Activated CD4-positive, alpha-beta T cell treated with anti-CD3 and anti-CD28 coated beads, Interleukin-2, amount 10 ng/mL, durations not matched to agents 7 days and 5 days (primary cell): ENCODE measurements around the gene SIL1. TPM values are rescaled to one million over a fixed set of nuclear protein-coding genes. Genes with fewer than 3 reads are reported as not detected.

ENCODE experiments used
- CTCF ChIA-PET: fragments of 350-600 bp; sonication (Branson Sonifier 250); formaldehyde crosslinking; loops from one replicate; lab custom pipeline; 2021; ENCODE audit warnings: antibody characterized with exemption; lab: Charles Lee
- POLR2A ChIA-PET: fragments of 350-600 bp; sonication (Branson Sonifier 250); formaldehyde crosslinking; loops from one replicate; lab custom pipeline; 2021; ENCODE audit warnings: antibody characterized with exemption; lab: Charles Lee
- DNase-seq: peaks from one replicate; pipeline ENCODE4 v3.0.0-alpha.2; 2020
- H3K27ac Mint-ChIP-seq: one replicate; pipeline ENCODE4 v1.8.0; 2021; ENCODE audit warnings: mild to moderate bottlenecking, moderate library complexity, mixed read lengths
- H3K27me3 Mint-ChIP-seq: one replicate; pipeline ENCODE4 v1.8.0; 2021; ENCODE audit warnings: mixed read lengths
- H3K36me3 Mint-ChIP-seq: one replicate; pipeline ENCODE4 v1.8.0; 2021; ENCODE audit warnings: low read depth, mixed read lengths
- H3K4me1 Mint-ChIP-seq: one replicate; pipeline ENCODE4 v1.8.0; 2021; ENCODE audit warnings: mixed read lengths
- H3K4me3 Mint-ChIP-seq: one replicate; pipeline ENCODE4 v1.8.0; 2021; ENCODE audit warnings: mild to moderate bottlenecking, moderate library complexity, mixed read lengths
- H3K9me3 Mint-ChIP-seq: one replicate; pipeline ENCODE4 v1.8.0; 2021; ENCODE audit warnings: mixed read lengths
- total RNA-seq, 2 experiments: library from RNA; stranded (reverse); gene quantifications; one replicate each; pipeline ENCODE4 v1.2.3, GENCODE V29; 2021

SIL1 gene
- total RNA-seq, 2 experiments from 2014 or later: 9.4 to 9.7 TPM

- Mint-ChIP-seq H3K27me3 (peaks cover 6% of the 10 kb centered on the region), H3K9me3 (no peaks in the 10 kb centered on the region), H3K4me1 (no peaks in the 10 kb centered on the region), H3K4me3 (no peak overlapping the region), H3K27ac (no peak overlapping the region), H3K36me3 (no peaks in the 10 kb centered on the region)
- CTCF ChIA-PET: interaction anchor here (0.9 to 1.2 kb wide), 3 partner anchors 14 to 16 kb away, joined by 3 read pairs; no protein-coding TSS in a partner anchor
- no peak for DNase-seq
- POLR2A ChIA-PET: no interaction called here
Measured at GRCh38 chr5:139164020-139164419, 34.1 kb downstream of the SIL1 start.

- Mint-ChIP-seq H3K36me3 (no peaks in the 10 kb centered on the region), H3K4me1 (no peaks in the 10 kb centered on the region), H3K4me3 (no peak overlapping the region), H3K27ac (no peak overlapping the region), H3K27me3 (peaks cover 9% of the 10 kb centered on the region), H3K9me3 (no peaks in the 10 kb centered on the region)
- ChIA-PET CTCF (interaction anchor here (0.7 to 1.6 kb wide), 3 partner anchors 9 to 547 kb away, joined by 3 read pairs; no protein-coding TSS in a partner anchor), POLR2A (no interaction called here)
- DNase-seq: no peak
Measured at GRCh38 chr5:139162448-139162847, 35.7 kb downstream of the SIL1 start.

- H3K27me3 Mint-ChIP-seq: peaks cover 9% of the 10 kb centered on the region
- DNase-seq: no peak
- no peak overlapping the region for H3K4me3 Mint-ChIP-seq
- POLR2A ChIA-PET: no interaction called here
- H3K9me3 Mint-ChIP-seq: no peaks in the 10 kb centered on the region
- H3K4me1 Mint-ChIP-seq: no peaks in the 10 kb centered on the region
- no peak overlapping the region for H3K27ac Mint-ChIP-seq
- no peaks in the 10 kb centered on the region for H3K36me3 Mint-ChIP-seq
- CTCF ChIA-PET: interaction anchor here (2.2 kb wide), 1 partner anchor 8 kb away, joined by 6 read pairs; no protein-coding TSS in a partner anchor
Measured at GRCh38 chr5:139158791-139159190, 39.4 kb downstream of the SIL1 start.

GRCh38 chr5:139157556-139157955 is 40.6 kb downstream of the SIL1 start:
- H3K27ac Mint-ChIP-seq: no peak overlapping the region
- H3K36me3 Mint-ChIP-seq: no peaks in the 10 kb centered on the region
- no peak for DNase-seq
- H3K27me3 Mint-ChIP-seq: peaks cover 9% of the 10 kb centered on the region
- POLR2A ChIA-PET: no interaction called here
- CTCF ChIA-PET: interaction anchor here (1.7 to 2.2 kb wide), 2 partner anchors 10 to 12 kb away, joined by 3 to 6 read pairs; no protein-coding TSS in a partner anchor
- H3K9me3 Mint-ChIP-seq: no peaks in the 10 kb centered on the region
- no peak overlapping the region for H3K4me3 Mint-ChIP-seq
- H3K4me1 Mint-ChIP-seq: no peaks in the 10 kb centered on the region

- CTCF ChIA-PET: interaction anchor here (1.7 to 2.2 kb wide), 2 partner anchors 10 to 13 kb away, joined by 3 to 6 read pairs; no protein-coding TSS in a partner anchor
Measured at GRCh38 chr5:139156814-139157213, 41.4 kb downstream of the SIL1 start.

GRCh38 chr5:139155333-139155732 is 42.8 kb downstream of the SIL1 start:
- ChIA-PET CTCF (interaction anchor here (0.7 kb wide), 1 partner anchor 15 kb away, joined by 3 read pairs; no protein-coding TSS in a partner anchor), POLR2A (no interaction called here)
- Mint-ChIP-seq H3K4me1 (no peaks in the 10 kb centered on the region), H3K27me3 (peaks cover 9% of the 10 kb centered on the region), H3K36me3 (no peaks in the 10 kb centered on the region), H3K27ac (no peak overlapping the region), H3K4me3 (no peak overlapping the region), H3K9me3 (no peaks in the 10 kb centered on the region)
- DNase-seq: no peak

More at GRCh38 chr5:139156814-139157213, 41.4 kb downstream of the SIL1 start:
- Mint-ChIP-seq H3K27ac (no peak overlapping the region), H3K9me3 (no peaks in the 10 kb centered on the region), H3K27me3 (peaks cover 9% of the 10 kb centered on the region), H3K4me3 (no peak overlapping the region), H3K36me3 (no peaks in the 10 kb centered on the region), H3K4me1 (no peaks in the 10 kb centered on the region)
- DNase-seq: no peak
- POLR2A ChIA-PET: no interaction called here

- ChIA-PET CTCF (no interaction called here), POLR2A (no interaction called here)
- Mint-ChIP-seq H3K27me3 (peaks cover 1% of the 10 kb centered on the region), H3K36me3 (no peaks in the 10 kb centered on the region), H3K9me3 (no peaks in the 10 kb centered on the region), H3K4me1 (no peaks in the 10 kb centered on the region), H3K27ac (no peak overlapping the region), H3K4me3 (no peak overlapping the region)
- DNase-seq: no peak
Measured at GRCh38 chr5:139151902-139152301, 46.3 kb downstream of the SIL1 start.

GRCh38 chr5:139150367-139150999 is 47.7 kb downstream of the SIL1 start:
- Mint-ChIP-seq H3K4me1 (no peaks in the 10 kb centered on the region), H3K27ac (no peak overlapping the region), H3K27me3 (peaks cover 1% of the 10 kb centered on the region), H3K36me3 (no peaks in the 10 kb centered on the region), H3K4me3 (no peak overlapping the region), H3K9me3 (no peaks in the 10 kb centered on the region)
- POLR2A ChIA-PET: no interaction called here
- CTCF ChIA-PET: interaction anchor here (1.3 kb wide), 1 partner anchor 14 kb away, joined by 3 read pairs; no protein-coding TSS in a partner anchor
- DNase-seq: no peak

- Mint-ChIP-seq H3K27me3 (peaks cover 1% of the 10 kb centered on the region), H3K4me3 (no peak overlapping the region), H3K27ac (no peak overlapping the region), H3K36me3 (no peaks in the 10 kb centered on the region), H3K9me3 (no peaks in the 10 kb centered on the region), H3K4me1 (no peaks in the 10 kb centered on the region)
- ChIA-PET POLR2A (interaction anchor here (0.6 kb wide), 1 partner anchor 1501 kb away, joined by 3 read pairs; no protein-coding TSS in a partner anchor), CTCF (interaction anchor here (1.2 to 1.3 kb wide), 2 partner anchors 14 to 345 kb away, joined by 3 read pairs; no protein-coding TSS in a partner anchor)
- no peak for DNase-seq
Measured at GRCh38 chr5:139149477-139150199, 48.5 kb downstream of the SIL1 start.

- ChIA-PET CTCF (interaction anchor here (1.2 to 1.3 kb wide), 2 partner anchors 15 to 344 kb away, joined by 3 read pairs; no protein-coding TSS in a partner anchor), POLR2A (no interaction called here)
- Mint-ChIP-seq H3K36me3 (no peaks in the 10 kb centered on the region), H3K9me3 (no peaks in the 10 kb centered on the region), H3K27ac (no peak overlapping the region), H3K4me1 (no peaks in the 10 kb centered on the region), H3K27me3 (peaks cover 1% of the 10 kb centered on the region), H3K4me3 (no peak overlapping the region)
- no peak for DNase-seq
Measured at GRCh38 chr5:139148986-139149385, 49.2 kb downstream of the SIL1 start.

GRCh38 chr5:139148306-139148705 is 49.9 kb downstream of the SIL1 start:
- Mint-ChIP-seq H3K4me1 (no peaks in the 10 kb centered on the region), H3K36me3 (no peaks in the 10 kb centered on the region), H3K9me3 (no peaks in the 10 kb centered on the region), H3K27me3 (peaks cover 1% of the 10 kb centered on the region), H3K4me3 (no peak overlapping the region), H3K27ac (no peak overlapping the region)
- POLR2A ChIA-PET: no interaction called here
- DNase-seq: no peak
- CTCF ChIA-PET: interaction anchor here (1.2 to 1.4 kb wide), 2 partner anchors 16 to 344 kb away, joined by 3 read pairs; no protein-coding TSS in a partner anchor

- ChIA-PET CTCF (interaction anchor here (0.7 to 1.4 kb wide), 2 partner anchors 14 to 17 kb away, joined by 3 read pairs; no protein-coding TSS in a partner anchor), POLR2A (no interaction called here)
- H3K4me3 Mint-ChIP-seq: no peak overlapping the region
- H3K4me1 Mint-ChIP-seq: no peaks in the 10 kb centered on the region
- DNase-seq: no peak
- H3K27ac Mint-ChIP-seq: no peak overlapping the region
- no peaks in the 10 kb centered on the region for H3K9me3 Mint-ChIP-seq
- peaks cover 1% of the 10 kb centered on the region for H3K27me3 Mint-ChIP-seq
- no peaks in the 10 kb centered on the region for H3K36me3 Mint-ChIP-seq
Measured at GRCh38 chr5:139147483-139148087, 50.6 kb downstream of the SIL1 start.
